ENCODE measurements around the gene ROR2.
A peak's percentile ranks its signal among the peaks of the same experiment; 100 is the strongest.

The ROR2 gene

GRCh38 chr9:91840882-91841281, 109.1 kb downstream of the ROR2 start:
- DNase-seq (ENCODE audit: low spot score) = no peak

GRCh38 chr9:91840469-91840868, 109.6 kb downstream of the ROR2 start:
- no peak for DNase-seq (ENCODE audit: low spot score)

GRCh38 chr9:91839926-91840465, 110.0 kb downstream of the ROR2 start:
- no peak for DNase-seq (ENCODE audit: low spot score)

- peak; percentile 63 for DNase-seq (ENCODE audit: low spot score)
Observed at GRCh38 chr9:91837981-91838731, 111.9 kb downstream of the ROR2 start.

- DNase-seq (ENCODE audit: low spot score) = no peak
Observed at GRCh38 chr9:91836515-91836914, 113.5 kb downstream of the ROR2 start.

- no peak for DNase-seq (ENCODE audit: low spot score)
Observed at GRCh38 chr9:91835632-91836031, 114.4 kb downstream of the ROR2 start.

GRCh38 chr9:91835216-91835615, 114.8 kb downstream of the ROR2 start:
- no peak for DNase-seq (ENCODE audit: low spot score)

GRCh38 chr9:91834740-91835139, 115.3 kb downstream of the ROR2 start:
- no peak for DNase-seq (ENCODE audit: low spot score)

GRCh38 chr9:91833878-91834255, 116.2 kb downstream of the ROR2 start:
- no peak for DNase-seq (ENCODE audit: low spot score)

GRCh38 chr9:91833096-91833877, 116.7 kb downstream of the ROR2 start:
- DNase-seq (ENCODE audit: low spot score) = no peak

- DNase-seq (ENCODE audit: low spot score) = no peak
Observed at GRCh38 chr9:91832322-91832721, 117.7 kb downstream of the ROR2 start.

GRCh38 chr9:91825866-91826265, 124.2 kb downstream of the ROR2 start:
- no peak for DNase-seq (ENCODE audit: low spot score)

GRCh38 chr9:91825422-91825821, 124.6 kb downstream of the ROR2 start:
- DNase-seq (ENCODE audit: low spot score) = peak; percentile 47

- peak; percentile 77 for DNase-seq (ENCODE audit: low spot score)
Observed at GRCh38 chr9:91824601-91825305, 125.3 kb downstream of the ROR2 start.

GRCh38 chr9:91824151-91824550, 125.9 kb downstream of the ROR2 start:
- DNase-seq (ENCODE audit: low spot score) = no peak

GRCh38 chr9:91820949-91821880, 128.8 kb downstream of the ROR2 start:
- no peak for DNase-seq (ENCODE audit: low spot score)

- DNase-seq (ENCODE audit: low spot score) = no peak
Observed at GRCh38 chr9:91820126-91820750, 129.8 kb downstream of the ROR2 start.

- DNase-seq (ENCODE audit: low spot score) = no peak
Observed at GRCh38 chr9:91818647-91819403, 131.2 kb downstream of the ROR2 start.

- DNase-seq (ENCODE audit: low spot score) = peak; percentile 31
Observed at GRCh38 chr9:91818225-91818585, 131.8 kb downstream of the ROR2 start.

GRCh38 chr9:91817493-91818224, 132.4 kb downstream of the ROR2 start:
- peak; percentile 52 for DNase-seq (ENCODE audit: low spot score)
